HUES64 (cell line): Measurements from ENCODE around the gene APBA2.

Experiments used
- H3K27ac ChIP-seq: 2 replicates; pipeline ENCODE4 v1.7.0; 2013; ENCODE audit warnings: low read depth, low read length, inconsistent platforms
- H3K27me3 ChIP-seq: 2 replicates; pipeline ENCODE4 v1.6.1; 2013; ENCODE audit warnings: mild to moderate bottlenecking, low read length; ENCODE audit not compliant: insufficient read depth
- H3K36me3 ChIP-seq: 2 replicates; pipeline ENCODE4 v1.6.1; 2013; ENCODE audit warnings: mild to moderate bottlenecking, low read length; ENCODE audit not compliant: insufficient read depth
- H3K4me1 ChIP-seq: 2 replicates; pipeline ENCODE4 v1.6.1; 2013; ENCODE audit warnings: mild to moderate bottlenecking, low read length, moderate library complexity; ENCODE audit not compliant: insufficient read depth
- H3K4me3 ChIP-seq: 2 replicates; pipeline ENCODE4 v1.5.1; 2013; ENCODE audit warnings: mild to moderate bottlenecking, low read length, moderate library complexity
- H3K9ac ChIP-seq: 2 replicates; pipeline ENCODE4 v1.6.1; 2013; ENCODE audit warnings: mild to moderate bottlenecking, low read depth, low read length
- H3K9me3 ChIP-seq: 2 replicates; pipeline ENCODE4 v1.6.1; 2013; ENCODE audit warnings: low read depth, low read length; ENCODE audit not compliant: insufficient read depth
- WGBS: fragments of 150-250, 120-280 bp; methylation state at CpG from one replicate; pipeline ENCODE4 v1.1.7; 2013; ENCODE audit warnings: missing lambda C conversion rate; 5-methylcytosine and 5-hydroxymethylcytosine counted together

Gene APBA2

DNA sequence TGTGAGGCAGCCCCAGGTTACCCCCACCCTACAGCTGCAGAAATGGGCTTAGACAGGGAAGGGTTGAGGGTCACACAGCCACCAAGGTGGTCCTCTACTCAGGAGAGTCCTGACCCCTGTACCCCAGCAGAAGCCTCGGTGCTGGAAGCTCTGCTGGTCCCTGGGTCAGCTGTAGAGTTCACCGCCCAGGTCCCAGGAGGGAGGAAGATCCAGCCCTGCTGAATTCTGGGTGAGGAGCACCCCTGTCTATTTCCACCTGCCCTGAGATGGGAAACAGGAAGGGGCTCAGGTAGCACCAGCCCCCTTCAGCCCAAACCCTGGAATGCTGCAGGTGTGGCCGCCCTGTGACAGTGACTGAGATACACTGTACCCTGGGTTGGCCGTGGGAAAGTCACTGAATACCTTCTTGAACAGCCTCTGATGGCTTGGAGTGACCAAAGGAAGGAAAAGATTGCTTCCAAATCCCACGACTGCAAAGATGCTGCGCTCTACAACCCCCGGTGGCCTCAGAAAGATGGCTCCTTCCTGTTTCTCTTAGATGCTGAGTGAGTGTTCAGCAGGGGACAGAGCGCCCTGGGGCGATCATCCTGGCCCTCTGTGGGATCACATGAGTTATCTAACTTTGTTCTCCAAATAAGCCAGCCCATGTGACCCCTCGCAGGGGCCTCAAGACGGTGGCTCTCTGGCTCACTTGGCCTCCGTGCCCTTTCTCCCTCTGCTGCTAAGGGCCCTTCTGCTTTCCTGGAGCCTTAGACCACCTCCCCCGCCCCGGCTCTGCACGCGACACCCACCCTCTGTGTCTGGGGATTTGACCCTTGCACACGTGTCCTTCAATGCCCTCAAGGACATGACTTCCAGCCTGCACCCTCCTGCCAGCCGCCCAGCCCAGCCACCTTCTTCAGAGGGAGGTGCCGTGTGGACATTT is 242.0 kb downstream of the APBA2 start:
- Histone ChIP-seq H3K4me1 (no peaks in the 10 kb centered on the region; the same call in 1 of the 2 replicates), H3K27me3 (no peaks in the 10 kb centered on the region), H3K27ac (no peak overlapping the region), H3K36me3 (no peaks in the 10 kb centered on the region), H3K9ac (no peak overlapping the region), H3K9me3 (no peaks in the 10 kb centered on the region), H3K4me3 (no peak overlapping the region)
- WGBS = 83% methylated on average over 19 of the region's 19 CpGs

DNA sequence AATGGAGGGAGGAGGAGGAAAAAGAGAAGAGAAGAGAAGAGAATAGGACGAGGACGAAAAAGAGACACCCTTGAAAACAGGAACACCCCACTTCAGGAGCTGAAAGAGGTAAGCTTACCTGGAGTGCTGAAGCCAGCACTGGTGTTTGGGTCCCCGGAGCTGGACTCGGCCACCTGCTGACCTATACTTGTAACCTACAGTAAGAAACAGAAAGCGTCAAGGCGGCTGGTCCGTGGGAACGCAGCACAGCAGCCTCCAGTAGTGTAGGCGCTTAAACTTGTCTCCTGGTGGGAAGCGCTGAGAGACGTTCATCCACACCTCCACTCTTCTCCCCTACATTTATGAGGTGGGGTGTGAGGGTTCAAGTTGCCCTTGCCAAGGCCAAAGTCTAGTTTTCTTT is 242.9 kb downstream of the APBA2 start:
- no peaks in the 10 kb centered on the region for H3K9me3 ChIP-seq

GRCh38 chr15:29129221-29129620 is 243.4 kb downstream of the APBA2 start:
- no peak overlapping the region for H3K4me3 ChIP-seq
- no peaks in the 10 kb centered on the region for H3K36me3 ChIP-seq
- no peaks in the 10 kb centered on the region for H3K27me3 ChIP-seq
- 97% methylated on average over 10 of the region's 10 CpGs for WGBS
- no peak overlapping the region for H3K27ac ChIP-seq
- H3K4me1 ChIP-seq = no peaks in the 10 kb centered on the region; the same call in 1 of the 2 replicates
- no peaks in the 10 kb centered on the region for H3K9me3 ChIP-seq
- no peak overlapping the region for H3K9ac ChIP-seq

More for the DNA sequence above, 242.9 kb downstream of the APBA2 start:
- 91% methylated on average over 8 of the region's 11 CpGs for WGBS
- Histone ChIP-seq H3K9ac (no peak overlapping the region), H3K4me3 (no peak overlapping the region), H3K27me3 (no peaks in the 10 kb centered on the region), H3K36me3 (no peaks in the 10 kb centered on the region), H3K4me1 (no peaks in the 10 kb centered on the region; the same call in 1 of the 2 replicates), H3K27ac (no peak overlapping the region)

- Histone ChIP-seq H3K27me3 (no peaks in the 10 kb centered on the region), H3K9ac (no peak overlapping the region), H3K9me3 (no peaks in the 10 kb centered on the region), H3K36me3 (no peaks in the 10 kb centered on the region), H3K27ac (no peak overlapping the region), H3K4me1 (no peaks in the 10 kb centered on the region; the same call in 1 of the 2 replicates), H3K4me3 (no peak overlapping the region)
- WGBS = 53% methylated on average over 11 of the region's 11 CpGs
Observed at GRCh38 chr15:29129926-29130325, 244.2 kb downstream of the APBA2 start.

- Histone ChIP-seq H3K4me3 (no peak overlapping the region), H3K4me1 (no peaks in the 10 kb centered on the region; the same call in 1 of the 2 replicates), H3K27ac (no peak overlapping the region), H3K9ac (no peak overlapping the region), H3K36me3 (no peaks in the 10 kb centered on the region), H3K27me3 (no peaks in the 10 kb centered on the region), H3K9me3 (no peaks in the 10 kb centered on the region)
- 73% methylated on average over 3 of the region's 6 CpGs for WGBS
Observed at GRCh38 chr15:29130476-29130875, 244.7 kb downstream of the APBA2 start.

- H3K27me3 ChIP-seq = no peaks in the 10 kb centered on the region
Observed at GRCh38 chr15:29130951-29131839, 245.4 kb downstream of the APBA2 start.

GRCh38 chr15:29131840-29132420 is 246.2 kb downstream of the APBA2 start:
- Histone ChIP-seq H3K4me1 (no peaks in the 10 kb centered on the region; the same call in 1 of the 2 replicates), H3K27me3 (no peaks in the 10 kb centered on the region), H3K36me3 (no peaks in the 10 kb centered on the region), H3K9me3 (no peaks in the 10 kb centered on the region), H3K27ac (no peak overlapping the region), H3K4me3 (no peak overlapping the region), H3K9ac (no peak overlapping the region)
- WGBS = 78% methylated on average over 23 of the region's 23 CpGs

More at GRCh38 chr15:29130951-29131839, 245.4 kb downstream of the APBA2 start:
- H3K36me3 ChIP-seq = no peaks in the 10 kb centered on the region
- no peak overlapping the region for H3K4me3 ChIP-seq
- H3K4me1 ChIP-seq = no peaks in the 10 kb centered on the region; the same call in 1 of the 2 replicates
- H3K27ac ChIP-seq = no peak overlapping the region
- no peak overlapping the region for H3K9ac ChIP-seq
- no peaks in the 10 kb centered on the region for H3K9me3 ChIP-seq
- WGBS = 88% methylated on average over 19 of the region's 19 CpGs

GRCh38 chr15:29132735-29133181 is 247.0 kb downstream of the APBA2 start:
- no peak overlapping the region for H3K27ac ChIP-seq
- H3K27me3 ChIP-seq = no peaks in the 10 kb centered on the region
- 85% methylated on average over 14 of the region's 14 CpGs for WGBS
- no peaks in the 10 kb centered on the region for H3K9me3 ChIP-seq
- H3K4me3 ChIP-seq = no peak overlapping the region
- no peak overlapping the region for H3K9ac ChIP-seq
- no peaks in the 10 kb centered on the region for H3K36me3 ChIP-seq
- H3K4me1 ChIP-seq = no peaks in the 10 kb centered on the region; the same call in 1 of the 2 replicates

GRCh38 chr15:29133321-29133720 is 247.5 kb downstream of the APBA2 start:
- no peaks in the 10 kb centered on the region for H3K36me3 ChIP-seq
- H3K9me3 ChIP-seq = no peaks in the 10 kb centered on the region
- H3K4me1 ChIP-seq = no peaks in the 10 kb centered on the region; the same call in 1 of the 2 replicates
- no peak overlapping the region for H3K9ac ChIP-seq
- 82% methylated on average over 8 of the region's 8 CpGs for WGBS
- no peaks in the 10 kb centered on the region for H3K27me3 ChIP-seq
- H3K4me3 ChIP-seq = no peak overlapping the region
- H3K27ac ChIP-seq = no peak overlapping the region

DNA sequence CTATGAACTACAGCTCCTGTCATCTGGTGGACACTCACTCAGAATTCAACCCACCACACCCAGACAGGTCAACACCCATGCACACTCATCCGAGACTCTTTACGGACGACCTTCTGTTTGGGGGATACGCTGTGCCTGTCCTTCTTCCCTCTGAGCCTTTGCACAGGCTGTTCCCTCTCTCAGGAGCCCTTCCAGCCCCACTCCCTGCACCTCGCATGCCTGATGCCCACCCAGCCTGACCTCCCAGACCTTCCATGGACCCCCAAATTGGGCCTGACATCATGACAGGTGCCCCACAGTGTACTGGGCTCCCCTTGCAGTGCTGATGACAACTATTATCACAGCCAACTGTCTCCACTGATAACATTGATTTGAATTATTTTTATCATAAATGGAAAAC is 248.0 kb downstream of the APBA2 start:
- Histone ChIP-seq H3K4me3 (no peak overlapping the region), H3K27me3 (no peaks in the 10 kb centered on the region), H3K9me3 (no peaks in the 10 kb centered on the region), H3K9ac (no peak overlapping the region), H3K4me1 (no peaks in the 10 kb centered on the region; the same call in 1 of the 2 replicates), H3K36me3 (no peaks in the 10 kb centered on the region), H3K27ac (no peak overlapping the region)
- WGBS = 94% methylated on average over 5 of the region's 5 CpGs
